Activated naive CD8-positive, alpha-beta T cell (primary cell): ENCODE data around the gene RHBDF1.
"Not testable (repeated sequence)": the region's sequence is repeated elsewhere in the genome, so short reads cannot be mapped to it uniquely, and the experiment has no call there.

ENCODE experiments used
- H3K27ac Mint-ChIP-seq: one replicate; pipeline ENCODE4 v1.8.0; 2021; ENCODE audit warnings: mixed read lengths
- H3K27me3 Mint-ChIP-seq: one replicate; pipeline ENCODE4 v1.8.0; 2021; ENCODE audit warnings: mixed read lengths
- H3K36me3 Mint-ChIP-seq: one replicate; pipeline ENCODE4 v1.8.0; 2021; ENCODE audit warnings: mixed read lengths
- H3K4me1 Mint-ChIP-seq: one replicate; pipeline ENCODE4 v1.8.0; 2021; ENCODE audit warnings: low read depth, mixed read lengths
- H3K4me3 Mint-ChIP-seq: one replicate; pipeline ENCODE4 v1.8.0; 2021; ENCODE audit warnings: mild to moderate bottlenecking, mixed read lengths
- H3K9me3 Mint-ChIP-seq: one replicate; pipeline ENCODE4 v1.8.0; 2021; ENCODE audit warnings: low read depth, mixed read lengths

The RHBDF1 gene

GRCh38 chr16:60166-60565 is 12.3 kb downstream of the RHBDF1 start:
- H3K4me1 Mint-ChIP-seq: no peaks in the 10 kb centered on the region
- H3K36me3 Mint-ChIP-seq: peaks cover 2% of the 10 kb centered on the region
- H3K27ac Mint-ChIP-seq: no peak overlapping the region

GRCh38 chr16:59440-60059 is 12.9 kb downstream of the RHBDF1 start:
- peaks cover 2% of the 10 kb centered on the region for H3K36me3 Mint-ChIP-seq
- H3K9me3 Mint-ChIP-seq: no peaks in the 10 kb centered on the region
- H3K27me3 Mint-ChIP-seq: no peaks in the 10 kb centered on the region
- no peak overlapping the region for H3K4me3 Mint-ChIP-seq
- H3K4me1 Mint-ChIP-seq: peaks cover 2% of the 10 kb centered on the region
- no peak overlapping the region for H3K27ac Mint-ChIP-seq

More at GRCh38 chr16:60166-60565, 12.3 kb downstream of the RHBDF1 start:
- Mint-ChIP-seq H3K4me3 (no peak overlapping the region), H3K9me3 (no peaks in the 10 kb centered on the region), H3K27me3 (no peaks in the 10 kb centered on the region)

- Mint-ChIP-seq H3K36me3 (peaks cover 2% of the 10 kb centered on the region), H3K27ac (no peak overlapping the region), H3K27me3 (no peaks in the 10 kb centered on the region), H3K4me1 (peaks cover 5% of the 10 kb centered on the region), H3K9me3 (no peaks in the 10 kb centered on the region), H3K4me3 (no peak overlapping the region)
Measured at GRCh38 chr16:58491-59439, 13.7 kb downstream of the RHBDF1 start.

GRCh38 chr16:57711-58110 is 14.7 kb downstream of the RHBDF1 start:
- Mint-ChIP-seq H3K36me3 (peaks cover 4% of the 10 kb centered on the region), H3K27ac (no peak overlapping the region), H3K9me3 (no peaks in the 10 kb centered on the region), H3K4me3 (no peak overlapping the region), H3K4me1 (peaks cover 9% of the 10 kb centered on the region), H3K27me3 (no peaks in the 10 kb centered on the region)

- Mint-ChIP-seq H3K9me3 (no peaks in the 10 kb centered on the region), H3K27me3 (no peaks in the 10 kb centered on the region), H3K4me3 (peak overlapping the region; percentile 40), H3K36me3 (peaks cover 4% of the 10 kb centered on the region), H3K4me1 (peaks cover 15% of the 10 kb centered on the region), H3K27ac (no peak overlapping the region)
Measured at GRCh38 chr16:56231-56927, 16.1 kb downstream of the RHBDF1 start.

GRCh38 chr16:55571-56136 is 16.8 kb downstream of the RHBDF1 start:
- Mint-ChIP-seq H3K4me1 (peaks cover 22% of the 10 kb centered on the region), H3K4me3 (peak overlapping the region; percentile 40), H3K36me3 (peaks cover 4% of the 10 kb centered on the region), H3K27me3 (no peaks in the 10 kb centered on the region), H3K27ac (no peak overlapping the region), H3K9me3 (no peaks in the 10 kb centered on the region)

GRCh38 chr16:54237-54581 is 18.2 kb downstream of the RHBDF1 start:
- H3K4me3 Mint-ChIP-seq: peak overlapping the region; percentile 99
- H3K4me1 Mint-ChIP-seq: peaks cover 26% of the 10 kb centered on the region
- H3K9me3 Mint-ChIP-seq: no peaks in the 10 kb centered on the region
- no peaks in the 10 kb centered on the region for H3K27me3 Mint-ChIP-seq
- peak overlapping the region; percentile 72 for H3K27ac Mint-ChIP-seq
- peaks cover 6% of the 10 kb centered on the region for H3K36me3 Mint-ChIP-seq

GRCh38 chr16:53346-54236 is 18.8 kb downstream of the RHBDF1 start, which contains the start of the genes POLR3K and SNRNP25:
TSS of gene POLR3K (minus strand) at chr16:53608. CDS start at chr16:53586, 22 bp downstream.
TSS of gene SNRNP25 (plus strand) at chr16:53828. CDS start at chr16:54017, 189 bp downstream.
- Mint-ChIP-seq H3K27ac (peak within 1 kb of the TSS; percentile 98), H3K4me1 (peaks cover 26% of the 10 kb centered on the region), H3K4me3 (peak within 1 kb of the TSS; percentile 99), H3K27me3 (no peaks in the 10 kb centered on the region), H3K9me3 (no peaks in the 10 kb centered on the region), H3K36me3 (peaks cover 6% of the 10 kb centered on the region)

GRCh38 chr16:50769-51591 is 21.5 kb downstream of the RHBDF1 start:
- H3K27ac Mint-ChIP-seq: peak overlapping the region; percentile 22
- H3K4me3 Mint-ChIP-seq: peak overlapping the region; percentile 99
- H3K36me3 Mint-ChIP-seq: peaks cover 4% of the 10 kb centered on the region
- no peaks in the 10 kb centered on the region for H3K9me3 Mint-ChIP-seq
- no peaks in the 10 kb centered on the region for H3K27me3 Mint-ChIP-seq
- peaks cover 31% of the 10 kb centered on the region for H3K4me1 Mint-ChIP-seq

GRCh38 chr16:47234-47633 is 25.2 kb downstream of the RHBDF1 start:
- no peaks in the 10 kb centered on the region for H3K9me3 Mint-ChIP-seq
- H3K36me3 Mint-ChIP-seq: peaks cover 2% of the 10 kb centered on the region
- no peak overlapping the region for H3K4me3 Mint-ChIP-seq
- H3K27ac Mint-ChIP-seq: no peak overlapping the region
- peaks cover 32% of the 10 kb centered on the region for H3K4me1 Mint-ChIP-seq
- H3K27me3 Mint-ChIP-seq: no peaks in the 10 kb centered on the region

- H3K4me3 Mint-ChIP-seq, H3K36me3 Mint-ChIP-seq, H3K27me3 Mint-ChIP-seq, H3K9me3 Mint-ChIP-seq, H3K27ac Mint-ChIP-seq: not testable (repeated sequence)
- peaks cover 35% of the 10 kb centered on the region for H3K4me1 Mint-ChIP-seq
Measured at GRCh38 chr16:46510-46909, 25.9 kb downstream of the RHBDF1 start.

GRCh38 chr16:45454-45853 is 27.0 kb downstream of the RHBDF1 start:
- H3K27me3 Mint-ChIP-seq: no peaks in the 10 kb centered on the region
- H3K4me1 Mint-ChIP-seq: peaks cover 25% of the 10 kb centered on the region
- no peak overlapping the region for H3K27ac Mint-ChIP-seq
- no peak overlapping the region for H3K4me3 Mint-ChIP-seq
- H3K9me3 Mint-ChIP-seq: no peaks in the 10 kb centered on the region
- peaks cover 2% of the 10 kb centered on the region for H3K36me3 Mint-ChIP-seq

- Mint-ChIP-seq H3K4me1 (peaks cover 26% of the 10 kb centered on the region), H3K4me3 (no peak overlapping the region), H3K27me3 (no peaks in the 10 kb centered on the region), H3K36me3 (no peaks in the 10 kb centered on the region), H3K9me3 (no peaks in the 10 kb centered on the region), H3K27ac (no peak overlapping the region)
Measured at GRCh38 chr16:44655-45054, 27.8 kb downstream of the RHBDF1 start.
